ENCODE measurements around the gene KRT3.

Gene KRT3

DNA sequence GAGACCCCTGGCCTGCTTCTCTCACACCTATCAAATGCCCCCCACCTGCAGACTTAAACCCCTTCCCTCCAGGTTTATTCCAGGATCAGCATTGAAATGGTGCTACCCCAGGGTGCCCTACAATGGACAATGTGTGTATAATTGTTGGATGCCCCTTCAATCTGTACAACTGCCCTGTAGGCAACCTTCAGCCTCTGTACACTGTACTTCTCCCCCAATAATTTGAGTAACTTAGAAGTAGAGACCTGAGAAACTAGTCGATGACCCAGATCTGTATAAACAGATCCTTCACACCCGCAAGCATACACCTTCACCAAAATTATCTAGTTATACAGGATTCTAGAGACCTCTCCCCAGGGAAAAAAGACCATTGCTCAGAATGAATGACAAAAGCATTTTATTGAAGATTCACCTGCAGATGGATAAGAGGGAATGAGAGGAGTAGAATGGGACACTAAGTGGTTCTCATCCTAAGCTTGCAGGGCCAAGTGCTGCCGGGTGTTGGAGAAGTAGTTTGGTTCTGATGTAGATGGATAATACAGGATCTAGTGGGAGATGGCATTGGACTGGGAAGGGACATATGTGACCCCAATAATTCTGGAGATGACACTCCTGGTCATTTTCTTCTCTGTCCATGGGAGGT is 10.4 kb upstream of the KRT3 start:
- Histone ChIP-seq H3K27ac (no peak overlapping the region), H3K4me1 (ENCODE audit: control insufficient read depth in 1 of 2, insufficient read depth in 1 of 2, low read depth in 1 of 2, low read length in 1 of 2) (no peaks in the 10 kb centered on the region), H3K36me3 (no peaks in the 10 kb centered on the region), H3K27me3 (no peaks in the 10 kb centered on the region), H3K4me3 (ENCODE audit: low read depth in 1 of 2, low read length in 1 of 2) (no peak overlapping the region), H3K9me3 (no peaks in the 10 kb centered on the region)
- no peak for TF ChIP-seq CTCF (IDR thresholded peaks at IDR 0.05)

DNA sequence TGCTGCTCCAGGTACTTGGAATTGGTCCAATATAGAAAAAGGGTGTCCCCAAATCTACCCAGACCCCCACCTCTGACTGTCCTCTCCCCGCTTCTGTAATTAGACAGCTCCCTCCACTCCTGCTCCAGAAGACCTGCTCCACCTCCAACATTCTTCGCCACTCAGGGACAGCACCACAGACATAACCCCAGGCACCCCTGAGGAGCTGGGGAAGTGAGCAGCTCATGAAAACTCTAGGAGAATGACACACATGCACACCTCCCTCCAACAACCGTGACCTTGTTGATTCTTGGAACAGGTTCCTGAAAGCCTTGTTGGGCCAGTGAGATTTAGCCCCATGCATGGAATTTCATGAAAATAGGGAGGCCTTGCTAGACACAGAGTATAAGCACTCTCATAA is 9.8 kb upstream of the KRT3 start:
- Histone ChIP-seq H3K36me3 (no peaks in the 10 kb centered on the region), H3K4me1 (ENCODE audit: control insufficient read depth in 1 of 2, insufficient read depth in 1 of 2, low read depth in 1 of 2, low read length in 1 of 2) (no peaks in the 10 kb centered on the region), H3K27ac (no peak overlapping the region), H3K27me3 (no peaks in the 10 kb centered on the region), H3K4me3 (ENCODE audit: low read depth in 1 of 2, low read length in 1 of 2) (no peak overlapping the region), H3K9me3 (no peaks in the 10 kb centered on the region)
- no peak for TF ChIP-seq CTCF (IDR thresholded peaks at IDR 0.05)

- no peaks in the 10 kb centered on the region for H3K4me1 ChIP-seq (ENCODE audit: control insufficient read depth in 1 of 2, insufficient read depth in 1 of 2, low read depth in 1 of 2, low read length in 1 of 2)
- no peaks in the 10 kb centered on the region for H3K36me3 ChIP-seq
- no peak overlapping the region for H3K27ac ChIP-seq
- no peak overlapping the region for H3K4me3 ChIP-seq (ENCODE audit: low read depth in 1 of 2, low read length in 1 of 2)
- no peaks in the 10 kb centered on the region for H3K27me3 ChIP-seq
- no peak for TF ChIP-seq CTCF (IDR thresholded peaks at IDR 0.05)
- no peaks in the 10 kb centered on the region for H3K9me3 ChIP-seq
Measured at GRCh38 chr12:52805000-52805399, 9.1 kb upstream of the KRT3 start.

GRCh38 chr12:52802442-52802841 is 6.5 kb upstream of the KRT3 start:
- Histone ChIP-seq H3K9me3 (no peaks in the 10 kb centered on the region), H3K27me3 (no peaks in the 10 kb centered on the region)
- TF ChIP-seq CTCF (IDR thresholded peaks at IDR 0.05) = no peak

GRCh38 chr12:52801773-52802172 is 5.9 kb upstream of the KRT3 start:
- Histone ChIP-seq H3K9me3 (no peaks in the 10 kb centered on the region), H3K27me3 (no peaks in the 10 kb centered on the region), H3K36me3 (no peaks in the 10 kb centered on the region), H3K4me1 (ENCODE audit: control insufficient read depth in 1 of 2, insufficient read depth in 1 of 2, low read depth in 1 of 2, low read length in 1 of 2) (no peaks in the 10 kb centered on the region), H3K27ac (no peak overlapping the region), H3K4me3 (ENCODE audit: low read depth in 1 of 2, low read length in 1 of 2) (no peak overlapping the region)
- no peak for TF ChIP-seq CTCF (IDR thresholded peaks at IDR 0.05)

More at GRCh38 chr12:52802442-52802841, 6.5 kb upstream of the KRT3 start:
- Histone ChIP-seq H3K36me3 (no peaks in the 10 kb centered on the region), H3K4me1 (ENCODE audit: control insufficient read depth in 1 of 2, insufficient read depth in 1 of 2, low read depth in 1 of 2, low read length in 1 of 2) (no peaks in the 10 kb centered on the region), H3K27ac (no peak overlapping the region), H3K4me3 (ENCODE audit: low read depth in 1 of 2, low read length in 1 of 2) (no peak overlapping the region)
